Small intestine (tissue), 7 donors: Measurements from ENCODE around the gene ELMO1. TPM values are rescaled to one million over a fixed set of nuclear protein-coding genes. Genes with fewer than 3 reads are reported as not detected.

Source experiments
- DNase-seq, 2 donors: peaks; one replicate each; pipeline versions ENCODE4 v3.0.0 to v3.0.0-alpha.2; 2013
- FAIRE-seq: peaks from 2 replicates; lab custom pipeline; 2012; peaks lifted over from hg19 to GRCh38; lab: Jason Lieb, UNC
- H3K27ac ChIP-seq, 3 donors: one replicate each; pipeline ENCODE4 v1.5.1; 2013; ENCODE audit warnings: low read length in 2 of 3, mild to moderate bottlenecking in 2 of 3, control low read depth in 1 of 3, inconsistent platforms in 1 of 3, low read depth in 1 of 3, moderate library complexity in 1 of 3
- H3K27me3 ChIP-seq, 3 donors: one replicate each; pipeline ENCODE4 v1.6.1; 2013; ENCODE audit warnings: low read length in 3 of 3, inconsistent platforms in 1 of 3; ENCODE audit not compliant: control insufficient read depth in 3 of 3, insufficient read depth in 3 of 3
- H3K36me3 ChIP-seq, 3 donors: one replicate each; pipeline ENCODE4 v1.6.1; 2013; ENCODE audit warnings: low read length in 3 of 3, inconsistent platforms in 1 of 3, low read depth in 1 of 3, mild to moderate bottlenecking in 1 of 3, moderate library complexity in 1 of 3; ENCODE audit not compliant: control insufficient read depth in 3 of 3, insufficient read depth in 2 of 3
- H3K4me1 ChIP-seq, 3 donors: one replicate each; pipeline ENCODE4 v1.6.1; 2013; ENCODE audit warnings: low read length in 2 of 3, inconsistent platforms in 1 of 3, low read depth in 1 of 3, mild to moderate bottlenecking in 1 of 3, moderate library complexity in 1 of 3; ENCODE audit not compliant: control insufficient read depth in 3 of 3, insufficient read depth in 2 of 3
- H3K4me3 ChIP-seq, 3 donors: one replicate each; pipeline ENCODE4 v1.5.1; 2013; ENCODE audit warnings: low read length in 3 of 3, control low read depth in 1 of 3, inconsistent platforms in 1 of 3, low read depth in 1 of 3, mild to moderate bottlenecking in 1 of 3, moderate library complexity in 1 of 3
- H3K9me3 ChIP-seq, 2 donors: one replicate each; pipeline ENCODE4 v1.6.1; 2013; ENCODE audit warnings: low read depth in 1 of 2, low read length in 1 of 2; ENCODE audit not compliant: control insufficient read depth in 2 of 2, insufficient read depth in 1 of 2
- WGBS, 3 donors: extraction: QIAGEN DNeasy Blood & Tissue Kit; methylation state at CpG; one replicate each; pipeline ENCODE4 v1.1.7; 2013; 5-methylcytosine and 5-hydroxymethylcytosine counted together
- polyA plus RNA-seq, 4 donors: library from polyadenylated mRNA; stranded (reverse) in 3 of 4; unstranded in 1 of 4; fragments of 200-250 nt in 3 of 4; fragments of 120-200 nt in 1 of 4; gene quantifications; one replicate each; pipeline versions ENCODE4 v1.2.1 to v1.2.3, GENCODE V29; 2013
- donor health status: healthy with polysubstance abuse.
- donor health status: control.
- donor health status: control.
- donor health status: Bipolar disorder and iron deficiency.
- donor health status: healthy.

The ELMO1 gene
- polyA plus RNA-seq, 4 donors: 1.8 to 9.3 (median 7.3) TPM

- H3K27me3 ChIP-seq: no peaks in the 10 kb centered on the region
- 81 to 87% (median 84%) methylated on average over 3 of the region's 3 CpGs for WGBS, 3 donors
- FAIRE-seq: no peak
- no peaks in the 10 kb centered on the region for H3K4me1 ChIP-seq
- DNase-seq: no peak
- no peak overlapping the region for H3K27ac ChIP-seq
- no peak overlapping the region for H3K4me3 ChIP-seq
- H3K36me3 ChIP-seq: no peaks in the 10 kb centered on the region
- no peaks in the 10 kb centered on the region for H3K9me3 ChIP-seq
These were observed 84.8 kb downstream of the ELMO1 start for GRCh38 chr7:37363536-37364491.

- Histone ChIP-seq H3K4me3 (no peak overlapping the region), H3K9me3 (no peaks in the 10 kb centered on the region), H3K27me3 (no peaks in the 10 kb centered on the region), H3K36me3 (no peaks in the 10 kb centered on the region), H3K27ac (no peak overlapping the region), H3K4me1 (no peaks in the 10 kb centered on the region)
- no peak for FAIRE-seq
- DNase-seq: no peak
- WGBS, 3 donors: 82 to 95% (median 84%) methylated on average over 2 of the region's 2 CpGs
These were observed 85.9 kb downstream of the ELMO1 start for GRCh38 chr7:37362802-37363201.

DNA sequence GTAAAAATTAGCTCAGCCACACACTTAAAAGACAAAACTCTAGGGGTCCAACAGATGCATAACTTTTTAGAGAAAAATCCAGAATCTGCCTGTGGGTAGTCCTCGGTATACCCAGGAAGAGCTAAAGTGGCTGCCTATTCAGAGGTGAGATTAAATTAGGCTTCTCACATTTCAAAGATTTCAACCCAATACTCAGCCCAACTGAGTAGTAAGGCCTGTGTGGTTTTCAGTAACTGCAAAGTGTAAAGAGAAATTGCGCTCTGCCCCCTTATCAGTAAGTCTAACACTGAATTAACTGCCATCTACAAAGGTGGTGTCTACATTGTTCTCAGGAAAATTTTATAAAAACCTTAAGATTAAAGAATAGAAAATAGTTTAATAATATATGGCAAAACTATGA is 88.2 kb downstream of the ELMO1 start:
- FAIRE-seq: no peak
- Histone ChIP-seq H3K4me1 (peaks cover 0 to 2% (median 0%) of the 10 kb centered on the region in 3 donors), H3K4me3 (no peak overlapping the region), H3K27me3 (no peaks in the 10 kb centered on the region), H3K9me3 (no peaks in the 10 kb centered on the region), H3K36me3 (no peaks in the 10 kb centered on the region), H3K27ac (no peak overlapping the region)
- no peak for DNase-seq
- 78 to 81% (median 80%) methylated on average over 2 of the region's 2 CpGs for WGBS, 3 donors

- FAIRE-seq: no peak
- peaks cover 0 to 3% (median 0%) of the 10 kb centered on the region in 3 donors for H3K4me1 ChIP-seq
- H3K27me3 ChIP-seq: no peaks in the 10 kb centered on the region
- H3K9me3 ChIP-seq: no peaks in the 10 kb centered on the region
- H3K36me3 ChIP-seq: no peaks in the 10 kb centered on the region
- H3K27ac ChIP-seq: no peak overlapping the region
- H3K4me3 ChIP-seq: no peak overlapping the region
- WGBS, 3 donors: 88 to 92% (median 88%) methylated on average over 11 of the region's 11 CpGs
- DNase-seq: no peak
These were observed 88.8 kb downstream of the ELMO1 start for GRCh38 chr7:37359662-37360444.

DNA sequence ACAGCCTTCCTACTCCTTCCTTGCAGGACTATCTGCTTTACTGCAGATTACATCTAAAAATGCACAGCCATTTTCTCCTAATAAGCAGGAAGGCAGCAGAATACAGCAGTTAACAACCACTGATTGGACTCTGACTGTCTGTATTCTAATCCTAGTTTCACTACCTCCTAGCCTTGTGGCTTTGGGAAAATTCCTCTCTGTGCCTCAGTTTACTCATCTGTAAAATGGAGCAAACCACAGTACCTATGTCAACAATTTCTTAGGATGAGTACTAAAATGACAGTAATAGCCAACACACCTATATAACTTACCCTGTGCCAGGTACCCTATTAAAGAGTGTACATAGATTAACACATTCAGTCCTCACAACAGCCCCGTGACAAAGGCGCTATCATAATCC is 89.5 kb downstream of the ELMO1 start:
- DNase-seq: no peak
- 88 to 95% (median 94%) methylated on average over 2 of the region's 2 CpGs for WGBS, 3 donors
- no peak overlapping the region for H3K27ac ChIP-seq
- no peaks in the 10 kb centered on the region for H3K9me3 ChIP-seq
- H3K4me3 ChIP-seq: no peak overlapping the region
- no peak for FAIRE-seq
- H3K36me3 ChIP-seq: no peaks in the 10 kb centered on the region
- no peaks in the 10 kb centered on the region for H3K27me3 ChIP-seq
- H3K4me1 ChIP-seq: peaks cover 0 to 3% (median 0%) of the 10 kb centered on the region in 3 donors

DNA sequence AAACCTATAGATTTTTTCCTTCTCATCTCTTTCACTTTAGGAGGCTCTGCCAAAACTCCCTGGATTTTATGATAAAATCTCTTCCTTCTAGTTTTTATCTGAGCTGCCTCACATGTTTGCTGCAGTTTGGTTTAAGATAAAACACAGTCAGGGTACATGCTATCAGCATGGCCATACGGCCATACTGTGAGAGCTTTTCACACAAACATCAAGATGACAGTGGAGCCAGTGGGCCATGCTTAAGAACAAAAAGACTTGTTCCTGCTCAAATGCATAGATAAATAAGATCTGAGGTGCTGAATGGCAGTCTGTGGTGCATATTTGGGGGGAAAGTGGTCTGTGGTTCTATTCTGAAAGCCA is 91.0 kb downstream of the ELMO1 start:
- Histone ChIP-seq H3K27me3 (no peaks in the 10 kb centered on the region), H3K4me1 (peaks cover 0 to 8% (median 0%) of the 10 kb centered on the region in 3 donors), H3K27ac (no peak overlapping the region), H3K36me3 (no peaks in the 10 kb centered on the region), H3K9me3 (no peaks in the 10 kb centered on the region), H3K4me3 (no peak overlapping the region)
- DNase-seq (no peak), FAIRE-seq (no peak)
- WGBS, 3 donors: 11 to 67% (median 42%) methylated on average over 1 of the region's 1 CpG

GRCh38 chr7:37356911-37357636 is 91.6 kb downstream of the ELMO1 start:
- H3K36me3 ChIP-seq: no peaks in the 10 kb centered on the region
- FAIRE-seq (no peak), DNase-seq (no peak)
- H3K27ac ChIP-seq: no peak overlapping the region
- H3K27me3 ChIP-seq: no peaks in the 10 kb centered on the region
- WGBS, 3 donors: 61 to 85% (median 70%) methylated on average over 3 of the region's 3 CpGs
- H3K9me3 ChIP-seq: no peaks in the 10 kb centered on the region
- no peak overlapping the region for H3K4me3 ChIP-seq
- H3K4me1 ChIP-seq: peaks cover 0 to 8% (median 0%) of the 10 kb centered on the region in 3 donors

GRCh38 chr7:37354656-37355131 is 94.0 kb downstream of the ELMO1 start:
- WGBS, 3 donors: 36 to 55% (median 52%) methylated on average over 11 of the region's 11 CpGs
- no peaks in the 10 kb centered on the region for H3K27me3 ChIP-seq
- DNase-seq (no peak), FAIRE-seq (no peak)
- H3K4me1 ChIP-seq: peaks cover 0 to 8% (median 0%) of the 10 kb centered on the region in 3 donors
- no peaks in the 10 kb centered on the region for H3K9me3 ChIP-seq
- H3K4me3 ChIP-seq: no peak overlapping the region
- peak overlapping the region in 1 of 3 donors; percentile 83 for H3K27ac ChIP-seq
- no peaks in the 10 kb centered on the region for H3K36me3 ChIP-seq
